ENCODE results near the gene NPHP4.

Gene NPHP4

DNA sequence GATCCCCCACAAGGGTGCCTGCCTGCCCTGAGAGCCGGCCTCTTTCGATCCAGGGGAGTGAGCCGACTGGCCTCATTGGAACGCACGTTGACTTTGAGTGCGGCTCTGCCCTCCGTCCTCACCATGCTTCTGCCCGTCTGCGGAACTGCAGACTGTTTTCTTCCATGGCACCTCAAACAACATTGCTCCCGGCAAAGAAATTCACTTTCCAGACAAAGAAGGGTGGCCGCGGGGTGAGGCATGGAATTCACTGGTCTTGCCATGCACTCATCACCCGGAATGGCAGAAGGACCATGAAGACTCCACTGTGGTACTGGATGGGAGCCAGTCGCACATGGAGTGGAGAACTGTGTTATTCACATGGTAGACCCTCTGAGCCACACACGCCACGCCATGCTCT, 169.5 kb downstream of the NPHP4 start:
- no peak for FAIRE-seq

- no peak for FAIRE-seq
These were observed 170.0 kb downstream of the NPHP4 start for GRCh38 chr1:5822266-5822665.

DNA sequence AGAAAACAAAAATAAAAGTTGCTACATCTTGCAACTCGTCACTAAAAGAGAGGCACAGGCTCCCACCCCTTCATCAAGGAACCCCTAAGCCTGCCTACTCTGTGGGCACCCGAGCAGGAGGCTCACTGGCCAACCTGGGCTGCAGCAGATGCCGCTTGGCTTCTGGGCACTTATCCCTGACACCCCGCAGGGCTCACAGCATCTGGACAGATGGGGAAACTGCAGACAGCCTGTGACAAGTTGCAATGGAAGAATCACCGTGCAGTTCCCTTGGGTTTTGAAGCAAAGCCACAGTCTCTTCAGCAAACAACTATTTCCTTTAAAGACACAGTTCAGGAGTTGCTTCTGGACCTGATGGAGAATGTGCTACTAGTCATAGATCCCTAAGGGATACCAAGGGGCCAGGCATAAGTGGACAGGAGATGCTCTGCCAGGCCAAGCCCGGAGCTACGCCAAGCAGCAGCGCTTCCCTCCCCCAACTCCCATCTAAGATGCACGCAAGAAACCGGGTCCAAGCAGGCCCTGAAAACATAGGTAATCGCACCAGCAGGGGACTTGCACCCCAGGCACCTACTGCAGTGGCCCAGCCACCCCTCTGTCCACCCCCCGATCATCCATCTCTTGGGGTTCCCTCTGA, 170.6 kb downstream of the NPHP4 start:
- no peak for FAIRE-seq

GRCh38 chr1:5820026-5820421, 172.2 kb downstream of the NPHP4 start:
- FAIRE-seq = no peak

DNA sequence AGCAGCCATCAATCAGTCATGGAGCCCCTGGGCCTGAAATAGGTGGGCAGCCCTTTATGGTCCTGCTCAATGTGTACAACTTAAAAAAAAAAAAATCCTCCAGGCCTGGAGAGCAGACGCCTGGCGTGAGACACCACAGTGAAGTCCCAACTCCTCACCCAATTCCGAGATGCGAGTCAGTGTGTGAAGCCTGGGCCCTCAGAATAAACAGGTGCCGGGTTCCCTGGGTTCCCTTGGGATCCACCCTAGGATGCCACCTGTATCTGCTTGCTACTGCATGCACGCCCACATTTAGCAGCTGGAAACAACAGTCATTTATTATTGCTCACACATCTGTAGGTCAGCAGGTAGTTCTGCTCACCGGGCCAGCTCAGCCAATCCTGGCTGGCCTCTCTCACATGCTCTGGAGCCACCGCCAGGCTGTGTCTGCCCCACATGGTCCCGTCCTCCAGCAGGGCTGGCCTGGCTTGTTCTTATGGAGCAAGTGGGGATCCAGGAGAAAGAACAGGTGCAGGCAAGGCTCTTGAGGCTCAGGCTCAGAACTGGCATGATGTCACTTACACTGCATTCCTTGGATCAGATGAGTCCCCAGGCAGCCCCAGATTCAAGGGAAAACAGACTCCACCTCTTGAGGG, 172.7 kb downstream of the NPHP4 start:
- no peak for FAIRE-seq

DNA sequence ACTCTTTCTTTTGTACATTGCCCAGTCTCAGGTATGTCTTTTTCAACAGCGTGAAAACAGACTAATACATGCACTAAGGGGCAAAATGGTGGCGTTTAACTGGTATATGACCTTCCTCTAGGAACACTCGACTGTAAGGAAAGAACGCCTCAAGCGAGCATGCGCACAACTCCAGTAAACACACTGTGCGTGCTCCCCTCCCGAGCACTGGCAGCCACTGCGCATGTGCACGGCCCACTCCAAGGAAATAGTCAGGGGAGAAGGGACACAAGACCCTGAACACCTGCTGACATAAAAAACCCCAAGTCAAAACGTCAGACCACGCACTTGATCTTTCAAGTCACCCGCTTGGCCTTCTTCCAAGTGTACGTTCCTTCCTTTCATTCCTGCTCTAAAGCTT, 173.5 kb downstream of the NPHP4 start:
- no peak for FAIRE-seq

- no peak for FAIRE-seq
These were observed 176.5 kb downstream of the NPHP4 start for GRCh38 chr1:5815716-5816115.

GRCh38 chr1:5815211-5815610, 177.0 kb downstream of the NPHP4 start:
- no peak for FAIRE-seq

- FAIRE-seq = no peak
These were observed 178.1 kb downstream of the NPHP4 start for GRCh38 chr1:5814046-5814619.

GRCh38 chr1:5813480-5813879, 178.7 kb downstream of the NPHP4 start:
- FAIRE-seq = no peak

Data from colon (tissue), 2 donors.